Epithelial cell of proximal tubule (primary cell): ENCODE measurements around the gene CDAN1. TPM values are rescaled to one million over a fixed set of nuclear protein-coding genes. Genes with fewer than 3 reads are reported as not detected.

ENCODE experiments used
- DNase-seq: peaks from one replicate; pipeline ENCODE4 v3.0.0-alpha.2; 2011; ENCODE audit warnings: low read depth
- H3K4me3 ChIP-seq: 2 replicates; pipeline ENCODE4 v1.5.1; 2011; ENCODE audit warnings: low read depth, mild to moderate bottlenecking, low read length
- total RNA-seq: library from RNA; depleted of rRNA; stranded (reverse); fragments of >200 nt; gene quantifications from 2 replicates; pipeline ENCODE4 v1.2.3, GENCODE V29; 2015
- TF ChIP-seq, protein P1 (sequence below): conservative IDR thresholded peaks from 2 replicates; pipeline ENCODE4 v1.5.1; 2012; ENCODE audit warnings: low read depth, mild to moderate bottlenecking, low read length

Gene CDAN1
- total RNA-seq, 1 donor from 2014 or later = 16.4 TPM

DNA sequence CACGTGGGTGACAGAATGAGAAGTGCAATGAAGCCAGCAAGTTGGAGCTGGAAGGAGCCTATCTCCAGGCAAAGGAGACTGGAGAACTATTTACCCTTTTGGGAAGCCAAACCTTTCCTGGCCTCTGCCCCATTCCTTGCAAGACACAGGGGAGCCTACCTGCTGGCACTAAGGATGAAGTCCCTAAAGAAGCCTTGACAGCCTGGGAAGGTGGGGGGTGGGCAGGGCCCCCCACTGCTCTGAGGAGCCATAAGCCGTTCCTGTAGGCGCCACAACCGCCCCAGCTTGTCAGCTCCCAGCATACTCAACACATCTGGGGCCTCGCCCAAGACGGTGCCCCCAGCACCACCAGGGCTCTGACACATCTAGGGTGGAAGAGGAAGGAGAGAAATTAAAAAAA is 5.5 kb downstream of the CDAN1 start:
- DNase-seq = no peak
- H3K4me3 ChIP-seq = no peak overlapping the region
- TF ChIP-seq, protein P1, sequence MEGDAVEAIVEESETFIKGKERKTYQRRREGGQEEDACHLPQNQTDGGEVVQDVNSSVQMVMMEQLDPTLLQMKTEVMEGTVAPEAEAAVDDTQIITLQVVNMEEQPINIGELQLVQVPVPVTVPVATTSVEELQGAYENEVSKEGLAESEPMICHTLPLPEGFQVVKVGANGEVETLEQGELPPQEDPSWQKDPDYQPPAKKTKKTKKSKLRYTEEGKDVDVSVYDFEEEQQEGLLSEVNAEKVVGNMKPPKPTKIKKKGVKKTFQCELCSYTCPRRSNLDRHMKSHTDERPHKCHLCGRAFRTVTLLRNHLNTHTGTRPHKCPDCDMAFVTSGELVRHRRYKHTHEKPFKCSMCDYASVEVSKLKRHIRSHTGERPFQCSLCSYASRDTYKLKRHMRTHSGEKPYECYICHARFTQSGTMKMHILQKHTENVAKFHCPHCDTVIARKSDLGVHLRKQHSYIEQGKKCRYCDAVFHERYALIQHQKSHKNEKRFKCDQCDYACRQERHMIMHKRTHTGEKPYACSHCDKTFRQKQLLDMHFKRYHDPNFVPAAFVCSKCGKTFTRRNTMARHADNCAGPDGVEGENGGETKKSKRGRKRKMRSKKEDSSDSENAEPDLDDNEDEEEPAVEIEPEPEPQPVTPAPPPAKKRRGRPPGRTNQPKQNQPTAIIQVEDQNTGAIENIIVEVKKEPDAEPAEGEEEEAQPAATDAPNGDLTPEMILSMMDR = no peak

DNA sequence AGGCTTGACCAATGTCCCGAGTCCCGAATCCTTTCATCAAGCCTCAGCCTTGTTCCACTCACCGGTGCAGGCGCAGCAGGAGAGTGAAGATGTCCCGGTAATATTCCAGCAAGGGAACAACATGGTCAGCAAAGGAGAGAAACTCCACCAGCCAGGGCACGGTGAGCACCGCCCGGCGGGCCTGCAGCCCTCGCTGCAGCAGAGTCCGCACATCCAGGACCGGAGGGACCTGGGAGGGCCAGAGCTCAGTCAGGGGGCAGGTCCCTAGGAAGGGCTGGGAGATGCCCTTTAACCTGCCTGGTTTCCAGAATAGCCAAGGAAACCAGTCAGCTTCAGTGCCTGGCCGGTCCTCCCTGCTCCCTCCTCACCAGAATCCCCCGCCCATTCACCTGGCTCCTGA is 6.4 kb downstream of the CDAN1 start:
- no peak for DNase-seq
- TF ChIP-seq, protein P1 = no peak
- H3K4me3 ChIP-seq = no peak overlapping the region

DNA sequence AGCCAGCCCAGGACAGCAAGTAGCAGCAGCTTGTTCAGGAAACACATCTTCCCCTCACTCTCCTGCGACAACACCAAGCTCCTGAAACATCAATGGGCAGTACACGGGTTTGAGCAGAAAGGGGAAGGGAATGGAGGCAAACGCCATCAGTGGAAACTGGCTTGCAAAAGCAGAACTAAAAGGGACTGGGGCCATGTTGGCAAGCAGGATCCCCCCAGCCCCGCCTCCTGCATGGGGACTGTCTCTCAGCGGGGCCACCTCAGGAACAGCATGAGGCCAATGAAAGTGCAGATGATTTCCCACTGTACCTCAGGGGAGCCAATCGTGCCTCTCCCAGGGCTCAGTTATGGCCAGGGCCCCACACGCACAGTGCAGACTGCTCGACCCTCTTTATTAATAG is 6.8 kb downstream of the CDAN1 start:
- TF ChIP-seq, protein P1 = no peak
- no peak for DNase-seq
- H3K4me3 ChIP-seq = no peak overlapping the region

DNA sequence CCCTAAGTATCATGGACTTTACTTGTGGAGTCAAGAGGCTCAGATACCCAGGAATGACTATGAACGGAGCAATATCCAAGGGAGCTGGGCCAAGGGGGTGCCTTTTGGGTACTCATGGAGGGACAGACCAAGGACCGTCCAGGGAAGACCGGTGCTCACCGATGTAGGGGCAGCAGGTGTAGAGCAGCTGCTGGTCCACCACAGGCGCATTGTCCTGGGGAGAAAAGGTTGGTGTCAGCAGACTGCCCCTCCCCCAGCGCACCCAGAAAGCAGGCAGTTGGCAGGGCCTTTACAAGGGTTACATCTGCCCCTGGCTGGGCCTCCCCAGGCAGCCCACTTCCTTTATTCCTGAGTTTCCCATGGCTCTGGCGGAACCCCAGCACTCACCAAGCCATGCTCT is 7.5 kb downstream of the CDAN1 start:
- H3K4me3 ChIP-seq = no peak overlapping the region
- DNase-seq = no peak
- TF ChIP-seq, protein P1 = no peak

DNA sequence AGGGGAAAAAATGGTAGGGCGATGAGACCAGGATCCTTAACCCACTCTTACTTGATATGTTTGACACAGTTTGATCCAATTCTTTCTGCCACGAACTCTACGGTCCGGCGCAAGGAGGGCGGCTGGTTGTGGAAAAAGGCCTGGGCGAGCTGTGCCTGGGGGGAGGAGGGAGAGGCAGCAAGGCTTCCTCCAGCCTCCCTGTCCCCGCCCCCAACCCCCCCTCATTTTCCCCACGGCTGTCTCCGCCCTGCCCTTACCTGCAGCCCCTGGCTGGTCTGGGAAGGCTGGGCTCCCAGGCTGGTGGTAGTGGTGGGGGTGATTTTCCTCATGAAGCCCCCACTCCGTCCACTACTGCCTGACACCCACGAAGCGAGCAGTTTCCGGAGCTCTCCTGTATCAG is 8.0 kb downstream of the CDAN1 start:
- no peak overlapping the region for H3K4me3 ChIP-seq
- no peak for DNase-seq
- TF ChIP-seq, protein P1 = no peak

DNA sequence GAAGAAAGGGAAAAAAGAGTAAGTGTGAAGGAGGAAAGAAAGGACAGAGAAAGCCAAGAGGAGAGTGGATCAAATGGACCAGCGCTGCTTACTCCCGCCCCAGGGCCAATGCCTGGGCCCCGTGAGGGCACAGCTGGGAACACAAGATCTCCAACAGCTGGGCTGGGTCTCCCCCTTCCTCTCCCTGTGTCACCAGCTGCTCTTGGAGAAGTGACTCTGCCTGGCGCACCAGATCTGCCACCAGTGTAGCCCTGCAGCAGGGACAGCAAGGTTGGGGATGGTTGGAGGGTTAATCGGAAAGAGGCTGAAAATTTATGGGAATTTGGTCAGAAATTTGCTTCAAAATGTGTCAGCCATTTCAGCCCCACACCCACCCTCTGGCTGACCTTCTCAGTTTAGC is 8.4 kb downstream of the CDAN1 start:
- no peak for DNase-seq
- TF ChIP-seq, protein P1 = no peak
- H3K4me3 ChIP-seq = no peak overlapping the region

DNA sequence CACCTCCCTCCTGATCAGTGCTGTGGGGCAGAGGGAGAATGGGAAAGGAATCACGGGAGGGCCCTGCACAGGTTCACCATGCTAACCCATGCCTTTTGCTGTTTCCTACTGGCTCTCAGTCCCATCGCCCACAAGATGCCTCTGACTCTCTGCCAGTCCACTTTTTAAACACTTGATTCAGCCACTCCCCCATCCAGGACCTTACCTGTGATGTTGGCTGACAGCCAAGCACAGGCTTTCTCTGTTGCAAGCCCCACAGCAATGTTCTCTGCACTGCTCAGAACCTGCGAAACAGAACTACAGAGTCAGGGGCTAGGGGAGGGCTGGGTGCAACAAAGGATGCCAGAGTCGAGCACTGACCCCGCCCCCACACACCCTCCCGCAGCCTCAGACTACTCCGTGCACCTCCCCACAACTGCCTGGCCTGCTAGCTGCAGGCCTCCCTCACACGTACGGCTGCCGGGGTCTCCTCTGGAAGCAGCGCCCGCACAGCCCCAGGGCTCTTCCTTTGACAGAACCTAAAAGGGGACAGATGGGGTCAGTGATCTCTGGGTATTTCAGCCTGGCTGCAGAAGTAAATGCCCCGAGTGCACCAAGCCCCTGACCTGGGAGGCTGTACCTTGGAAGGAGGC is 9.1 kb downstream of the CDAN1 start:
- H3K4me3 ChIP-seq = no peak overlapping the region
- no peak for DNase-seq
- TF ChIP-seq, protein P1 = no peak
